ENCODE measurements around the gene GRIK2. TPM values are rescaled to one million over a fixed set of nuclear protein-coding genes. Genes with fewer than 3 reads are reported as not detected.

Gene GRIK2
- total RNA-seq, 4 donors from 2014 or later: 1.4 to 51.9 (median 9.6) TPM

DNA sequence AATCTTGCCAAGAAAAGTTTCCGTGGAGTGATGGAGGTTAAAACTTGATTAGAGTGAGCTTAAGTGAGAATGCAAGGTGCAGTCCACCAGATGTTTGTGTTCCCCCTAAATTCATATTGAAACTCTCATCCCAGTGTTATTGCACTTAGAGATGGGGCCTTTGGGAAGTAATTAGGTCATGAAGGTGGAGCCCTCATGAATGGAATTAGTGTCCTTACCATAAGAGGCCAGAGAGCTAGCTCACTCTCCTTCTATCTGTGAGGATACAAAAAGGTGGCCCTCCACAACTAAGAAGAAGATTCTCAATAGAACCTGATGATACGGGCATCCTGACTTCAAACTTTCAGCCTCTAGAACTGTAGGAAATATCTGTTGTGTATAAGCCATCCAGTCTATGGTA is 258.6 kb downstream of the GRIK2 start:
- 90 to 96% methylated on average over 2 of the region's 2 CpGs for WGBS, 2 donors
- H3K4me3 ChIP-seq (replicated peaks in 1 of 3): no peak overlapping the region

DNA sequence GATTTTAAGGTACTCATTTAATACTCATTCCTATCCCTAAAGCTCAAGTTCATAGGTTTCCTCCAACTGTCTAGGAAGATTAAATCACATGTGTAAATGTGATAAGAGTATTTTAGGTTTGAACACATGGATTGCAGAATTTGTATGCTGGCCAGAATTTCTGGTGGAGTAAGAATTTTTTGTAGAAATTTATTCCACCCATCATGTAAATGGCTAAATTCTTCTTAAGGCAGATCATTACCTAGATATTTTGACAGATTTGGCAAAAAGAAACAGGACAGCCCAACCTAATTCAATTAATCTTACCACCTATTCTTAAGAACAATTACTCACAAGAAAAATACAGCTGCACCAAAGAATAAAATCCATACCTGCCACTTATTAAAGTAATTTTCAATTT is 261.6 kb downstream of the GRIK2 start:
- Histone ChIP-seq H3K27me3 (no peaks in the 10 kb centered on the region), H3K4me3 (replicated peaks in 1 of 3) (no peak overlapping the region), H3K9me3 (no peaks in the 10 kb centered on the region), H3K36me3 (no peaks in the 10 kb centered on the region), H3K4me1 (no peaks in the 10 kb centered on the region), H3K27ac (no peak overlapping the region)
- no peak for TF ChIP-seq CTCF (IDR thresholded peaks at IDR 0.05)
- no peak for TF ChIP-seq POLR2A (IDR thresholded peaks at IDR 0.05)
- intact Hi-C loops (cut with DNase I): no loop called here
- DNase-seq: no peak

More for the DNA sequence above, 258.6 kb downstream of the GRIK2 start:
- no peaks in the 10 kb centered on the region for H3K36me3 ChIP-seq
- no peaks in the 10 kb centered on the region for H3K27me3 ChIP-seq
- intact Hi-C loops (cut with DNase I): no loop called here
- H3K9me3 ChIP-seq: no peaks in the 10 kb centered on the region
- H3K4me1 ChIP-seq: no peaks in the 10 kb centered on the region
- no peak for DNase-seq
- H3K27ac ChIP-seq: no peak overlapping the region
- TF ChIP-seq CTCF (IDR thresholded peaks at IDR 0.05) (no peak), POLR2A (IDR thresholded peaks at IDR 0.05) (no peak)

GRCh38 chr6:101662111-101662897 is 268.8 kb downstream of the GRIK2 start:
- 90 to 95% methylated on average over 2 of the region's 2 CpGs for WGBS, 2 donors
- TF ChIP-seq CTCF (IDR thresholded peaks at IDR 0.05) (no peak), POLR2A (IDR thresholded peaks at IDR 0.05) (no peak)
- H3K27me3 ChIP-seq: no peaks in the 10 kb centered on the region
- no peak for DNase-seq
- H3K36me3 ChIP-seq: no peaks in the 10 kb centered on the region
- intact Hi-C loops (cut with DNase I): no loop called here
- H3K4me3 ChIP-seq (replicated peaks in 1 of 3): no peak overlapping the region
- peaks cover 8 to 15% of the 10 kb centered on the region in 2 donors for H3K4me1 ChIP-seq
- H3K9me3 ChIP-seq: no peaks in the 10 kb centered on the region
- H3K27ac ChIP-seq: no peak overlapping the region

GRCh38 chr6:101663100-101663499 is 269.6 kb downstream of the GRIK2 start:
- no peaks in the 10 kb centered on the region for H3K27me3 ChIP-seq
- no peak overlapping the region for H3K27ac ChIP-seq
- no peaks in the 10 kb centered on the region for H3K9me3 ChIP-seq
- 41 to 56% methylated on average over 6 of the region's 6 CpGs for WGBS, 2 donors
- no peak overlapping the region for H3K4me3 ChIP-seq (replicated peaks in 1 of 3)
- no peak for DNase-seq
- intact Hi-C loops (cut with DNase I): no loop called here
- H3K36me3 ChIP-seq: no peaks in the 10 kb centered on the region
- TF ChIP-seq CTCF (IDR thresholded peaks at IDR 0.05) (no peak), POLR2A (IDR thresholded peaks at IDR 0.05) (no peak)
- peaks cover 9 to 22% of the 10 kb centered on the region in 2 donors for H3K4me1 ChIP-seq

DNA sequence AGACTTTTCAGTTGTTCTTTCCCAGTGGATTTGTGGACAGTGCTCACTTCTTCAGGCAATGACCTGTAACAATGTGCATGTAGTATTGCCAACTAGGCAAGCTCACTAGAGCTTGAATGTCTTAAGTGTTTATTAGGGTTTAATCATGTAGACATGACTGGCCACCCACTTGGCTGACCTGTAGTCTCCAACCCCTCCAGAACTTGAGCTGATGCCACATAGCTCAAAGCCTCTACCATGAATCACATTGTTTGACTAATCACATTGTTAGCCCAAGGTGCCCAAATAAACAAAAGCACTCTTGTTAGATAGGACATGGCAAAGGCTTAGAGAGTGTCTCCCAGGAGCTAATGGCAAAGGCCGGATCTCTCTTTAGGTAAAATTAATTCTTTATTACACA is 272.7 kb downstream of the GRIK2 start:
- H3K36me3 ChIP-seq: no peaks in the 10 kb centered on the region
- H3K4me1 ChIP-seq: peaks cover 9 to 33% of the 10 kb centered on the region in 2 donors
- WGBS, 2 donors: 15 to 42% methylated on average over 1 of the region's 1 CpG
- H3K4me3 ChIP-seq (replicated peaks in 1 of 3): no peak overlapping the region
- TF ChIP-seq POLR2A (IDR thresholded peaks at IDR 0.05) (no peak), CTCF (IDR thresholded peaks at IDR 0.05) (no peak)
- H3K9me3 ChIP-seq: no peaks in the 10 kb centered on the region
- intact Hi-C loops (cut with DNase I): no loop called here
- H3K27me3 ChIP-seq: no peaks in the 10 kb centered on the region
- peak; percentile 67 to 80 for DNase-seq
- H3K27ac ChIP-seq: peak overlapping the region in 1 of 3 donors; percentile 68

Measured in thyroid gland (tissue), 4 donors.